Measurements from ENCODE around the gene ABCA5.
A peak's percentile ranks its signal among the peaks of the same experiment; 100 is the strongest.

The ABCA5 gene

GRCh38 chr17:69327060-69327831, at the start of gene ABCA5:
Gene ABCA5, minus strand, starts transcription at chr17:69327133. Its CDS starts 12,718 bp downstream, at chr17:69314415.
- peak; percentile 95 for ATAC-seq
- TF ChIP-seq GLIS3 (CRISPR knock-in tag; IDR thresholded peaks at IDR 0.05) (no peak), TCF4 (CRISPR knock-in tag; IDR thresholded peaks at IDR 0.05; ENCODE audit: borderline replicate concordance) (no peak), SNAI2 (CRISPR knock-in tag; IDR thresholded peaks at IDR 0.05) (no peak; the same call in 1 of the 2 replicates), ZNF8 (CRISPR knock-in tag; IDR thresholded peaks at IDR 0.05) (no peak), ZC3H10 (CRISPR knock-in tag; IDR thresholded peaks at IDR 0.05) (no peak), TOX (CRISPR knock-in tag; IDR thresholded peaks at IDR 0.05; ENCODE audit: borderline replicate concordance) (no peak), ZNF565 (CRISPR knock-in tag; conservative IDR thresholded peaks at IDR 0.05; ENCODE audit: low read depth) (no peak), OSR1 (CRISPR knock-in tag; IDR thresholded peaks at IDR 0.05) (no peak), ZFP3 (CRISPR knock-in tag; IDR thresholded peaks at IDR 0.05) (no peak), CREB5 (CRISPR knock-in tag; IDR thresholded peaks at IDR 0.05; ENCODE audit: low read depth) (no peak)

GRCh38 chr17:69375229-69375628, 48.3 kb upstream of the ABCA5 start:
- no peak for ATAC-seq

GRCh38 chr17:69373069-69373468, 46.1 kb upstream of the ABCA5 start:
- no peak for ATAC-seq
- TF ChIP-seq ZC3H10 (CRISPR knock-in tag; IDR thresholded peaks at IDR 0.05), result no peak
- no peak for TF ChIP-seq TCF4 (CRISPR knock-in tag; IDR thresholded peaks at IDR 0.05; ENCODE audit: borderline replicate concordance)
- no peak for TF ChIP-seq PPARA (CRISPR knock-in tag; IDR thresholded peaks at IDR 0.05; ENCODE audit: borderline replicate concordance)
- no peak for TF ChIP-seq CSDC2 (CRISPR knock-in tag; IDR thresholded peaks at IDR 0.05)
- TF ChIP-seq TOX (CRISPR knock-in tag; IDR thresholded peaks at IDR 0.05; ENCODE audit: borderline replicate concordance), result no peak
- TF ChIP-seq POU6F1 (CRISPR knock-in tag; IDR thresholded peaks at IDR 0.05; ENCODE audit: borderline replicate concordance, low read depth), result no peak
- no peak for TF ChIP-seq CSRNP3 (CRISPR knock-in tag; IDR thresholded peaks at IDR 0.05)
- TF ChIP-seq ZNF8 (CRISPR knock-in tag; IDR thresholded peaks at IDR 0.05), result no peak
- no peak for TF ChIP-seq ARNTL (CRISPR knock-in tag; IDR thresholded peaks at IDR 0.05; ENCODE audit: borderline replicate concordance, low read depth)

More at GRCh38 chr17:69375229-69375628, 48.3 kb upstream of the ABCA5 start:
- TF ChIP-seq ZNF565 (CRISPR knock-in tag; conservative IDR thresholded peaks at IDR 0.05; ENCODE audit: low read depth) (no peak), CREB5 (CRISPR knock-in tag; IDR thresholded peaks at IDR 0.05; ENCODE audit: low read depth) (no peak), ZNF8 (CRISPR knock-in tag; IDR thresholded peaks at IDR 0.05) (no peak), TSHZ2 (CRISPR knock-in tag; IDR thresholded peaks at IDR 0.05) (no peak), RARB (CRISPR knock-in tag; IDR thresholded peaks at IDR 0.05) (no peak), PATZ1 (CRISPR knock-in tag; IDR thresholded peaks at IDR 0.05; ENCODE audit: borderline replicate concordance) (no peak), SNAI2 (CRISPR knock-in tag; IDR thresholded peaks at IDR 0.05) (no peak)
